ENCODE results near the gene FOXP2.
"Not testable (repeated sequence)": the region's sequence is repeated elsewhere in the genome, so short reads cannot be mapped to it uniquely, and the experiment has no call there.

The FOXP2 gene

DNA sequence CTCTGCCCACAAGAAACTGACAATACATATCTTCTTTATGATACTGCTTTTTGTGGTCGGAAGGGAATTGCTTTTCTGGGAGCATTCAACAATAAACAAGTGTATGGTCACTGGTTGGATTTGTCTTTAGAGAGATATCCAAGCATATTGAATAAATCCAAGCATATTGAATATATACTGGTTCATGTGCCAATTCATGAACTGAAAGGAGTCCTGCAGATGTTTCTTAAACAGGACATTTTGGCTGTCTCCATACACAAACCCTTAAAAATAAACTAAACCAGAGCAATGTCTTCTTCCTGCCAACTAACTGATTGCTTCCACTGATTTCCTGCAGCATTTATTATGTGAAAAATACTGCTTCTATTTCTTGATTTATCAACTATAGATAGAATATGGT, 173.9 kb downstream of the FOXP2 start:
- DNase-seq (ENCODE audit: low read depth in 2 of 2), result no peak

DNA sequence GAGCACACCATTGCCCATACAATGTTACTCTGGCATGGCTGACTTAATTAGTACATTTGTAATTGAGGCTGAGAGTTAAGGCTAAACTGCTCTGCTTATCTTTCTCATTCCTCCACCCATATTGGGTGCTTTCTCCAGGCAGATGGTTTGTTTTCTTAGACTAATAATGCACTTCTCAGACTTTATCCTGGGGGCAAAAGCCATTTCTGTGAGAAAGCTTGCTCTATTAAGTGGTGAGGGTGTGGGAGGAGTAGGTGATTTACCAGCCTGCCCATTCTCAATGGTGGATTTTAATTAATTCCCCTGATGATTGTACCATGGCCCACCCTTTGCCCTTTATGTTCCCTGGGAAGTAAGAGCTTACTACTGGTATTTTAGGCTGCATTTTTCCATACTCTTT, 174.8 kb downstream of the FOXP2 start:
- no peak for DNase-seq (ENCODE audit: low read depth in 2 of 2)

DNA sequence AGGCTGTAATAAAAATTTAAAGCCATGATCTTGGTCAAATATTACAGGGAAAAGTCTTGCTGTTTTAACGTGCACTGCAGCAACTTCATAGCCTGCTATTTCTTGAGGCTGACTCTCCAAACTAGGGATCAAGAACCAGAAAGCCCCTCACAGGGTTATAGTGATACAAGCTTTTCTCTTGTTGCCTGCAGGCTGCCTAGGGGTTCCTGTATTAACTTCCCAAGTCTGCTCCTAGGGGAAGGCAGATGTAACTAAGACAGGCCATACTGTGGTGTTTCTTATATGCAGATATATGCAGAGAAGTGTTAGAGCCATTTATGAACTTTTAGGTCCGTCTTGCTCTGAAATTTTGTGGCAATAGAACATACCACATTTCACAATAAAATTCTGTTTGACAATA, 175.7 kb downstream of the FOXP2 start:
- DNase-seq (ENCODE audit: low read depth in 2 of 2), result no peak

DNA sequence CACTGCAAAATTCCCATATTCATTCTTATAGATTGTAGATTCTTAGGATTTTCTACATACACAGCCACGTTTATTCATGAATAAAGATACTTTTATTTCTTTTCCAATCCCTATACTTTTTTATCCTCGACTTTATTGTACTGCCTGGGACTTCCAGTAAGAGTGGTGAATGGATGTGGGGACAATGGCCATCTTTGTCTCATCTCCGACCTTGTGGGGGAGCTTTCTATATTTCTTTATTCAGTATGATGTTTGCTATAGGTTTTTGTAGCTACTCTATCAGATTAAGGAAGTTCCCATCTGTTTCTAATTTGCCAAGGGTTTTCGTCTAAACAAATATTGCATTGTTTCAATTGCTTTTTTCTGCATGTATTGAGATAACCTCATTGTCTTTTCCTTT, 184.3 kb downstream of the FOXP2 start:
- no peak for DNase-seq (ENCODE audit: low read depth in 2 of 2)

DNA sequence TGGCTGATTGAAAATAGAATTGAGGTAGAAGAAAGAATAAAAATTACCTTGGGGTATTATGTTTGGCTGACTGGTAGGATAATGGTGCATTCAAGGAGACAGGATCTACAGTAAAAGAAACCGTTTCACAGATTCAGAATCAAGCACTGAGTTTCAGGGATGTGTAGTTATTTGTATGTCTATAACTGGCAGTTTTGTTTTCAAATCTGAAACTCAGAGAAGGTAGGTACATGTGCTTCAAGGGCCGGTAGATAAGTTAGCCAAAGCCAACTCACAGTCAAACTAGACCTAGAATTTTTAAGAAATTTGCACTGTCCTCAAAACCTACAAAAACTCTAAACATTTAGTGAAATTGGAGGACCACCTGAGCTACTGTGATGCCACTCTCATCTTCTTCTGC, 191.5 kb downstream of the FOXP2 start:
- DNase-seq (ENCODE audit: low read depth in 2 of 2), result no peak

DNA sequence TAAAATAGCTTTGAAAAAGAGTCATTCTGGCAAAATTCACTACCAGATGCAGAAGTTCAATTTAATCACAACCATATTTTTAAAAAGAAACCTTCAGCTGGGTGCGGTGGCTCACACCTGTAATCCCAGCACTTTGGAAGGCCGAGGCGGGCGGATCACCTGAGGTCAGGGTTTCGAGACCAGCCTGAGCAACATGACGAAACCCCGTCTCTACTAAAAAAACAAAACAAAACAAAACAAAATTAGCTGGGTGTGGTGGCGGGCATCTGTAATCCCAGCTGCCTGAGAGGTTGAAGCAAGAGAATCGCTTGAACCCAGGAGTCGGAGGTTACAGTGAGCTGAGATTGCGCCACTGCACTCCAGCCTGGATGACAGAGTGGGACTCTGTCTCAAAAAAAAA, 194.2 kb downstream of the FOXP2 start:
- not testable (repeated sequence) for DNase-seq (ENCODE audit: low read depth in 2 of 2)

DNA sequence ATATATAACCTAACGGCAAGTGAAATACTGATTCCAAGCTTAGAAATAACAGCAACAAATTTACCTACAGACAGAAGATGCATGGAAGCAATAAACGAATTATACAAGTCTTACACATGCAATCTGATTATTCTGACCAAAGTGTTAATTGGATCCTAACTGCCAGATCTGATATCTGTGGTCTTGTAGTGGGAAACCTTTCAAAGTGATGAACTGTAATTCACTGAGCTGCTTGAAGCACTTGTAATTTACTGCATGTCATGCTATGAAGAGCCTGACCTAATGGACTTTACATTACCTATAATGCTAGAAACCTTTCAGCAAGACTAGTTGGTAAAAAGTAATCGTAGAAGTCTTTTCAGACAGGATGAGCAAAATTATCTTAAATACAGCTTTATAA, 205.6 kb downstream of the FOXP2 start:
- no peak for DNase-seq (ENCODE audit: low read depth in 2 of 2)

DNA sequence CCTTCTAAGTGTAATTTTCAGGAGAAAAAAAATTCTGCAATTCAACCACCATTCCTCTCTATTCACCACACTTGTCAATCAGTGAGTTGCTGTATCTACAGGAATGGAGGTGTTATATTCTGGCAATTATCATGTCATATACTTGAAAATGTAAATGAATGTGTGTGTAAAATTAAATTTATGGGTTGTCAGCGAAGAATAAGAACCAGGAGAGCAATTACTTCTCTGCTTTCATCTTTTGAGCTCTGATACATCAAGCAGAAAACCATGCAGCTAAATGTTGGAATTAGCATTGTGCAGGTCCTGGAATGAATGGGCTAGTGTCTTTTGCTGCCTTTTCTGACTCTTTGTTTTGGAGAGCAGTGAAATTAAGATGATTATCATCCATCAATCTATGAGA, 207.6 kb downstream of the FOXP2 start:
- DNase-seq (ENCODE audit: low read depth in 2 of 2), result no peak

DNA sequence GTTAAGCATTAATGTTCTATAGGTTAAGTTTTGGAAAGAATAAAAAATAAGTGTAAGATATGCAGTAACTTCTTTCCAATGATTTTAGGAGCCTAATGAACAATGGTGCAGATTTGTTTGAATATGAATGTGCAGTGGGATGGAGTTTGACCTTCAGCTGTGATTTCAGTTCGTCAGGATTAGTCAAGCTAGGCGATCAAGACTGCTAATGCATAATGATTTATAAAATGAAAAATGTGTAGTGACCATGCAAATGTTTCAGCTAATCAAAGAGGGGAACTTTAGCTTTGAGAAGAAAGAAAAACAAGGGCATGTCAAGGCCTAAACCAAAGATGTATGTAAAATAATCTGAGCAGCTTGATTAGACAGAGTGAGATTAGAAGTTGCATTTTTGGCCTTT, 208.5 kb downstream of the FOXP2 start:
- no peak for DNase-seq (ENCODE audit: low read depth in 2 of 2)

DNA sequence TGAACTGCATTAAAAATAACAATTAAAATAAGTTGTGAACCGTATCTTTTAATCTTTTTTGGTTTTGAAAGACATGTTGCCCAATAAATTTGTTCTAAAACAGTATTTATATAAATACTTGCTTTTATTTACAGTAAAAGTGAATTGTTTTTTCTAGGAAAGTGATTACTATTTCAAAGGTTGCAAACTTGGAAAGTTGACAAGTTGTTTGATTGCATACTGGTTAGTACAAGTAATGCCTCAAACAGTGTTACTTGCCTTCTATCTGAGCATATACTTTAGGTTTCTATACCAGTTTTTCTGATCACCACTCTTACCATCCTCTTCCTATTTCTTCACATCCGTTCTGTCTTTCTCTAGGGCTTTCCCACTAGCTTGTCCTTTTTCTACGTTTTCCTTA, 212.6 kb downstream of the FOXP2 start:
- no peak for DNase-seq (ENCODE audit: low read depth in 2 of 2)

DNA sequence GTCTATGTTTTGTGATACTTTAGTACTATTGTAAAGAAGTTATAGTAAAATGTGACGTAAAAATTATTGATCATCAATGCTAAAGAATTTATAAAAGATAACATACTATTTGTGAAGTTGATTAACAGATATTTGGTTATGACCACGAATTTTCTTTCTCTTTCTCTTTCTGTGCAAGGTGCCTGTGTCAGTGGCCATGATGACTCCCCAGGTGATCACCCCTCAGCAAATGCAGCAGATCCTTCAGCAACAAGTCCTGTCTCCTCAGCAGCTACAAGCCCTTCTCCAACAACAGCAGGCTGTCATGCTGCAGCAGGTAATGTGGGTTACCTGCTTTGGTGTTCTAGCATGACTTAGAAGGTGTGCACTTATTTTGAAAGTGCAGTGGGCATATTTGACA, 213.7 kb downstream of the FOXP2 start:
- DNase-seq (ENCODE audit: low read depth in 2 of 2), result no peak

DNA sequence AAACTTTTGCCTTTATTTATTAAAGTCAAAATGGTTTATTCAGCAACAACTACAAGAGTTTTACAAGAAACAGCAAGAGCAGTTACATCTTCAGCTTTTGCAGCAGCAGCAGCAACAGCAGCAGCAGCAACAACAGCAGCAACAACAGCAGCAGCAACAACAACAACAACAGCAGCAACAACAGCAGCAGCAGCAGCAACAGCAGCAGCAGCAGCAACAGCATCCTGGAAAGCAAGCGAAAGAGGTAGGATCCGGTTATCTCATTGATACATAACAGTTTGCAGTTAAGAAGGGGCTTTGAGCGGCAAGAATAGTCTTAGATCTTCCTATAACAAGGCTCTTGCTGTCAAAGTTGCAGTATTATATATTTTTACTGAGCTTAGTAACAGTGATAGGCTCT, 215.1 kb downstream of the FOXP2 start:
- no peak for DNase-seq (ENCODE audit: low read depth in 2 of 2)

DNA sequence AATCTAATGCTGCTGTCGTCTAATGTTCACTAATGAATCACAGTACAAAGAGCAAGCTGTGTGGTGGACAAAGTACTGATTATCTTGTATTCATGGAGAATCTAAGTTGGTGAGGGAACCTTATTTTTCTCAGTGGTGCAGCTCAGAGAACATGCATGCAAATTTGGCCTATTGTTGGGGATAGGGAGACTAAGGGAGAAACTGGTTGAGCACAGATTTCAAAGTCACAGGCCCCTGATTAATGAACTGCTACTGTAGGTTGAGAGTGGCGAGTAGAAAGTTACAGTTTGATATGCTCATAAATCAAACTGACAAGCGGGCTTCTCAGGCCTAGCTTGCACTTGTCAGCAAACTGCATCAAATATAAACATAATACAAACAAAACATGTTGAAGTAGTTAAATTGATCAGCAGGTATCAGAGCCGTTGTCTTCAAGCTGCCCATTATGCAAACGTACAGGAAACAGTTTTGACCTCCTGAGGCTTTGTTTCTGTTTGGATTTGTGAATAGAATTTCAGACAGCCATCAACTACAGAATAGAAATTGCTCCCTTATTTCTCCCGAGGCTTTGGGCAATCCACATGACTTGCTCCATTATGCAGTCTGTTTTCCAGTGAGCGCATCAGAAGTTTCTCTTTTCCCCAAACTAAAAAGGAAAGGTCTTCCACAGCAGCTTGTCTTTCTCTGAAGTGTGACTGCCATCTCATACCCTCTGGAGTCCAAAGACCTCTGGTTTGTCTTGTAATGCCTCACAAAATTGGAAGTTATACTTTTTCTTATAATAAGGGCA, 215.8 kb downstream of the FOXP2 start:
- no peak for DNase-seq (ENCODE audit: low read depth in 2 of 2)

DNA sequence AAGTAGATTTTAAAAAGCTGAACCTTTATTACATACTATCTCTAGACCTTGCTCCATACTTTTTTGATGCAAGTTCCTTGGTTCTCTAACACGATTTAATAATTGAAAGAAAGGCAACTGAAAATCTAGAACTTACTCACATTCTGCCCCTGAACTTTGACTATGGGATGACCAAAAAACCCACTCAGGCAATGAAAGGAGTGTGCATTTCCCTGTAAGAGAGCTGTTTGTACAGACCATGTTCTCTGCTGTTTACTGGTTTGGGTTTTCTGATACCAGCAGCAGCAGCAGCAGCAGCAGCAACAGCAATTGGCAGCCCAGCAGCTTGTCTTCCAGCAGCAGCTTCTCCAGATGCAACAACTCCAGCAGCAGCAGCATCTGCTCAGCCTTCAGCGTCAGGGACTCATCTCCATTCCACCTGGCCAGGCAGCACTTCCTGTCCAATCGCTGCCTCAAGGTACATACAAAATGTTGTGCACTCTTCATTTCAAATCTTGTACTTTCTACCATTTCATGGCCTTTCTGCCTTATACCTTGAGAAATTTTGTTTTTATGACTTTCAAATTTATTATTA, 216.7 kb downstream of the FOXP2 start:
- DNase-seq (ENCODE audit: low read depth in 2 of 2), result no peak

DNA sequence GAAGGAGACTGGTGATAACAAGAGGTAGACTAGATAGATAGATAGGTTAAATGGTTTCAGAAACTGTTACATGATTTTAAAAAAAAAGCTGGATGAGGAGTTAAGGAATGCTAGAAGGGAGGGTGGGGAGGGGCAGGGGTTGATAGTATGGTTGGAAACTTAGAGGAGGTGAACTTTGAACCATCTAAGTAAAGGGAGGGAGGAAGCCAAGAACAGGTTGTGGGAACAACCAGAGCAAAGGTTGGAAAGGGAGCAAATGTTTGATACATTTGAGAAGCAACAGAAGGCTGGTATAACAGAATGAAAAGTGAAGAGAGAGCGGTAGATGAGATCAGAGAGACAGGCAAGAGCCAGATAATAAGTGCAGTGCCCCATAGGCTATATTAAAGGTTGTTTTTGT, 224.8 kb downstream of the FOXP2 start:
- no peak for DNase-seq (ENCODE audit: low read depth in 2 of 2)

DNA sequence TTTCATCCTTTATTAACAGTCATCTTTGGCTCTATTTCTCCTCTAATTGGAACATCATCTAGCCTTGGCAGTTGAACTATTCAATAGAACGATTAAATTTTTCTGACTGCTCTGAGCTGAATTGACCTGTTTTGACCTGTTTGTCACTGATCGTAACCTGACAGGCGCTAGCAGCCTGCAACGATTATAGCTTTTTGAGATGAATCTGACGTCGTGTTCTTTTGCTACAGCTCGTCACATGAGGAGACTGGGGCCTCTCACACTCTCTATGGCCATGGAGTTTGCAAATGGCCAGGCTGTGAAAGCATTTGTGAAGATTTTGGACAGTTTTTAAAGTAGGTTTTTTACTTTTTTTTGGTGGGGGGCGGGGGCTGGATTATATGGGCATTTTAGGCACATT, 229.8 kb downstream of the FOXP2 start:
- no peak for DNase-seq (ENCODE audit: low read depth in 2 of 2)

DNA sequence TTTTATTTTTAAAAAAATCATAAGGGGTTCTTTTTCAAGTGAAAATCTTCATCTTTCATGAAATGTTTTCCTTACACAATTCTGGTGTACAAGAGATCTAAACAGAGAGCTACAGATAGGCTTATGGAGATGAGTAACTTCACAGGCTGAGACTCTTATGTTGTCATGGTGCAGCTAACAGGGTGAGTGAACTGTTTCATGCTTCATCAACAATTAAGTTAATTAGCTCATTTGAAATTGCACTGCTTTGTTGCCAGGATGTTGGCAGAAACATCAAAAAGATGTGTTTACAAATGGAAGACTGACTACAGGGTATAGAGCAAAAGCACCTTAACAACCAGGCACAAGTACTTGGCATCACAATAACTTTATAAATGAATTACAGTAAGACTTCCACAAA, 230.8 kb downstream of the FOXP2 start:
- no peak for DNase-seq (ENCODE audit: low read depth in 2 of 2)

DNA sequence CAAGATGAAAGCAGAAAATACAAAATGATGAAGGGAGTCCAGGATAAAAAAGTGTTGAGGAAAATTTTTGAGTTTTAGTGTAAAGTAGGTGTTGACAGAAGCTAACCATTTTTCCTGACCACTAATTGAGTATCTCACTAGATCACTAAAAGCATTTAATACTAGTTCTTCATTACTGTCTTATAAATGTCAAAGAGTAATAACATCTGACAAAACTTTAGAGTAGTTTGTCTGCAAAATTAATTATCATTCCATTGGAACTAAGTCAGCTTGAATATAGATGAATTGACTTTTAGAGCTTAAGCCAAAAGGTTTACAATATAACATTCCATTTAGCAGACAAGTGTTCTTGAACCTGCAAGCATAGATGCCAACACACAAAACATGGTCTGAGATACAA, 232.9 kb downstream of the FOXP2 start:
- DNase-seq (ENCODE audit: low read depth in 2 of 2), result no peak

DNA sequence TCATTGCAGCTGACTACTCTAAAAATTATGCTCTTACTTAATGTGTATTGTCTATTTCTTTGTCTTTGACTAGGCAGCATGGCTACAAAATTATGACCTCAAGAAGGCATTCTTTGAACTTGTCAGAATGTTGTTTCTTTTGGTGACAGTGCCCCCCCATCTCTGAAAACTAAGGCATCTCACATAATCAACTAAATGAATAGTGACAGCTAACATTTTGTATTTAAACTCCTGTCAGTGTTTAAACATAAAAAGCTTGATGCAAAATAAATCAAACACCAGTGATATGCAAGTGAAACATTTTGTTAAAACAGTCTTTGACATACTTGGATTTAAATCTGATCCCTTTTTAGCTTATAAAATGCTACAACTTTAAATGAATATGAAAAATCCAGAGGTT, 233.5 kb downstream of the FOXP2 start:
- no peak for DNase-seq (ENCODE audit: low read depth in 2 of 2)

DNA sequence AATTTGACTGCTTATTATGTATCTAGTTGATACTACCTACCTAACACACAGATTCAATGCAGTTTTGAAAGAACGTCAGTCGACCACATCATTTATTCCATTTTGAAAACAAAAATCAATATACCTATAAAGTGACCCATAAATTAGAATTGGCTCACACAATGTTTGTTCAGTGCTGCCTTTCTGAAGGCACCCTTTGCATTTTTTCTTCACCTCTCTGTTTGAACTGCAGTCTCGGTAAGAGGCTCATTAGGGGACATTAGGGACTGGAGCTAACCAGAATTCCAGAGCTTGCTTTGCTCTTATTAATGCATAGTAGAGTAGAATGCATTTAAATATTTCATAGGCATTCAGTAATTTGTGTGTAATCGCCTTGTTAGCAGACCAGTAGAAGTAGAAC, 234.1 kb downstream of the FOXP2 start:
- DNase-seq (ENCODE audit: low read depth in 2 of 2), result no peak

DNA sequence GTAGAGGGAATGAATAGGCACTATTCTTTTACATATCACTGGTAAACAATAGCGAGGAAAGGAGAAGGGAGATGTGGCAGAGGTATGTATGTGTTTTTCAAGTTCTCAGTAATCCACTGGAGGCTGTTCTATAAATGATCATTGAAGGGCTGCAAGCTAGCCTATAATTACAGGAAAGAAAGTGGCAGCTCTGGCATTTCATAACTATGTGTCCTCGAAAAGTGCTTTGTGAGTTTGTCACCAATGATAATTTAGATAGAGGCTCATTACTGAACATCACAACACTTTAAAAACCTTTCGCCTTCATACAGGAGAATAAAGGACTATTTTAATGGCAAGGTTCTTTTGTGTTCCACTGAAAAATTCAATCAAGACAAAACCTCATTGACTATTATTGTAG, 235.1 kb downstream of the FOXP2 start:
- DNase-seq (ENCODE audit: low read depth in 2 of 2), result no peak

DNA sequence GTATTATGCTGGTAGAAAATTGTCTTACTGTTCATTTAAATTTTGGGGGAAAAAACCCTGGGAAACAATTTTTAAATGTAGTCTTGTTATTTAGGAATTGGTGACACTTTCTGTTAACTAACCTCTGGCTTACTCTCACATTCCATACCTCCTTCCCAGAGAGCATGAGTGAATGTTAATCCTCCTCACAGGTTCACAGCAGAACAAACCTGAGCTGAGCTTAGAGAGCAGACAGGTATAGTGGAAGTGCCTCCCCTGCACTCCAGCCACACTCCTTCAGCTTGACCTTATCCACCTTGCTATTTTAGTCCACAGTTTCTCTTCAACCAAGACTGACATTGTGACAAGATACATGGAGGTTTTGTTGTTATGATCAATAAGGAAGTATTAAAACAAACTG, 235.9 kb downstream of the FOXP2 start:
- no peak for DNase-seq (ENCODE audit: low read depth in 2 of 2)

DNA sequence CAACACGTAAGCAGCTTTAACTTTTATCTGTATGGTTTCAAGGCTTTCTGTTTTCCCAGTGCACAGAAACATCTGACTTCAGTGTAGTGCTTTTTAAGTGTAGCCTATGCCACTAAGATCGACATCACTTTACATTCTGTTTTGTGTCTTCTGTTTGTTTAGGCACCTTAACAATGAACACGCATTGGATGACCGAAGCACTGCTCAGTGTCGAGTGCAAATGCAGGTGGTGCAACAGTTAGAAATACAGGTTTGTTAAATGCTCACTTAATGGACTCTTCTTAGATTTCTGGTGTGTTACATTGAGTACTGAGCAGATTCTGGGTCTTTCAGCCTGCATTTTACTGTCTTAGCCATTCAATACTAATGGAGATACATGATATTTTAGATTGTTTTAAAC, 237.4 kb downstream of the FOXP2 start:
- DNase-seq (ENCODE audit: low read depth in 2 of 2), result no peak
